ENCODE results near the gene MYO7B.

GRCh38 chr2:127510073-127510472 is 25.4 kb upstream of the MYO7B start:
- TF ChIP-seq HOXA7 (CRISPR knock-in tag; IDR thresholded peaks at IDR 0.05) (no peak), CTCF (IDR thresholded peaks at IDR 0.05) (no peak), EP300 (IDR thresholded peaks at IDR 0.05) (no peak), ZC3H11A (IDR thresholded peaks at IDR 0.05) (no peak), MAZ (IDR thresholded peaks at IDR 0.05; ENCODE audit: borderline replicate concordance, low read depth, low read length) (no peak), RCOR1 (IDR thresholded peaks at IDR 0.05; ENCODE audit: low read depth, low read length) (no peak), PBX3 (IDR thresholded peaks at IDR 0.05) (no peak), REST (IDR thresholded peaks at IDR 0.05) (no peak), ATOH8 (CRISPR knock-in tag; IDR thresholded peaks at IDR 0.05; ENCODE audit: low read depth) (no peak), BHLHE40 (IDR thresholded peaks at IDR 0.05; ENCODE audit: low read depth, low read length) (no peak), MYC (IDR thresholded peaks at IDR 0.05; ENCODE audit: borderline replicate concordance, low read length) (no peak), CHD4 (IDR thresholded peaks at IDR 0.05; ENCODE audit: borderline replicate concordance) (no peak), POLR2A (IDR thresholded peaks at IDR 0.05; ENCODE audit: low read length) (no peak), ZNF302 (CRISPR knock-in tag; IDR thresholded peaks at IDR 0.05) (no peak)

Data from A549 (cell line).